Measurements from ENCODE around the gene SMARCA2. TPM values are rescaled to one million over a fixed set of nuclear protein-coding genes. Genes with fewer than 3 reads are reported as not detected.

The SMARCA2 gene
- total RNA-seq, 2 donors from 2014 or later: 63.8 to 109 TPM

- DNase-seq (ENCODE audit: low spot score): no peak
- H3K27me3 ChIP-seq: no peaks in the 10 kb centered on the region
- H3K4me3 ChIP-seq: no peak overlapping the region
- no peaks in the 10 kb centered on the region for H3K9me3 ChIP-seq
- H3K27ac ChIP-seq: no peak overlapping the region
- no peak for TF ChIP-seq CTCF (IDR thresholded peaks at IDR 0.05)
- peaks cover 21% of the 10 kb centered on the region for H3K36me3 ChIP-seq
- H3K4me1 ChIP-seq: no peaks in the 10 kb centered on the region
These were observed 177.3 kb downstream of the SMARCA2 start for GRCh38 chr9:2192356-2192979.

DNA sequence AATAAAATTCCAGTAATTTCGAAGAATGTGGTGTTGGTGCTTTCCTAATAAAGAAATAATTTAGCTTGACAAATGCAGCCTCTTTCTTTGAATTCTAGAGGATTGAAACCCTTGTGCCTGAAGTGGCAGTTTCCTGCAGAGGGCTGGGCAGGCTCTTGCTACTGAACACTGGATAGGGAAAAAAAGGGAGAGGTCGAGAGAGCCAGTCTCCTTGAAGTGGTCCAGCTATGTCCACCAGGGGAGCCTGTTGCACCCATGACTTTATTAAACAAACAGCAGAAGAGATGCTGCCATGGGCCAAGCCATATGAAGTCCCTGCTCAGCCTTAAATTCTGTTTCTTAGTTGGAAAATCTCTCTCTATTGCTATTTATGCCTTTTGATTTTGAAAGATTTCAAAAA, 178.4 kb downstream of the SMARCA2 start:
- H3K27ac ChIP-seq: no peak overlapping the region
- H3K4me1 ChIP-seq: no peaks in the 10 kb centered on the region
- no peaks in the 10 kb centered on the region for H3K27me3 ChIP-seq
- no peak for TF ChIP-seq CTCF (IDR thresholded peaks at IDR 0.05)
- H3K4me3 ChIP-seq: no peak overlapping the region
- DNase-seq (ENCODE audit: low spot score): no peak
- peaks cover 21% of the 10 kb centered on the region for H3K36me3 ChIP-seq
- no peaks in the 10 kb centered on the region for H3K9me3 ChIP-seq

- DNase-seq (ENCODE audit: low spot score): no peak
- Histone ChIP-seq H3K4me3 (no peak overlapping the region), H3K36me3 (peaks cover 9% of the 10 kb centered on the region), H3K9me3 (no peaks in the 10 kb centered on the region), H3K27ac (no peak overlapping the region), H3K4me1 (no peaks in the 10 kb centered on the region), H3K27me3 (no peaks in the 10 kb centered on the region)
- no peak for TF ChIP-seq CTCF (IDR thresholded peaks at IDR 0.05)
These were observed 180.1 kb downstream of the SMARCA2 start for GRCh38 chr9:2195211-2195610.

DNA sequence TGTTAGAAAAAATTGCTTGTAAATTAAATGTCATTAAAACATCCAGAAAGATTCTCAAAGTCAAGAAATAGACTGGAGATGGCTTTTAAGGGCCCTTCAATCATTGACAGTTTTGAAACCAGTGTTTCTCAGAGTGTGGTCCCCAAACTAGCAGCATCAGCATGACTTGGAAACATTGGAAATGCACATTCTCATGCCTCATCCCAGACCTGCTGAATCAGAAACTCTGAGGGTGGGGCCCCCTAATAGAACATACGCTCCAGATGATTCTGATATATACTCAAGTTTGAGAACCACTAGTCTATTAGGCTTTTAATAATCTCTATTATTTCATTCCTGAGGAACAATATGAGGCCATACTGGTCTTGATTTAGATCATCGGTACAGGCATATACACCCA, 181.6 kb downstream of the SMARCA2 start:
- TF ChIP-seq CTCF (IDR thresholded peaks at IDR 0.05): no peak
- Histone ChIP-seq H3K27ac (no peak overlapping the region), H3K36me3 (peaks cover 8% of the 10 kb centered on the region), H3K4me3 (no peak overlapping the region), H3K27me3 (no peaks in the 10 kb centered on the region), H3K4me1 (no peaks in the 10 kb centered on the region), H3K9me3 (no peaks in the 10 kb centered on the region)
- DNase-seq (ENCODE audit: low spot score): no peak

DNA sequence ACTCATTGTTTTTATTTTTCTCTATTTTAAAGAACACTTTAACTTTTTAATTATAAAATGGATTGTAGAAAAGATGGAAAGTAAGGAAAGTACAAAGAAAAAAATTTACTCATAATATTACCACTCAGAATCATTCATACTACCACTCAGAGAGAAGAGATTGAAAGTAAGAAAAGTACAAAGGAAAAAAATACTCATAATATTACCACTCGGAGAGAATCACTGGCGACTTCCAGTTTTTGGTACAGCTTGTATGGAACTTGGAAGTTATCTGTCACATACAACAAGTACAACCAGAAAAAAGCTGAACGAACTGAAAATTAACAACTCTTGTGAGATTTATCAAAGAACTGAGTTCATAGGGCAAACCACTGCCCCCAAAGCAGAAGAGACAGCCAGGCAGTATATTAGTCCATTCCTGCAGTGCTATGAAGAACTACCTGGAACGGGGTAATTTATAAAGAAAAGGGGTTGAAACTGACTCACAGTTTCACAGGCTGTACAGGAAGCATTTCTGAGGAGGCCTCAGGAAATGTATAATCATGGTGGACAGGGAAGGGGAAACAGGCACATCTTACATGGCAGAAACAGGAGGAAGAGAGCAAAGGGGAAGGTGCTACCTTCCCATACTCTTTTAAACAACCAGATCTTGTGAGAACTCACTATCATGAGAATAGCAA, 183.9 kb downstream of the SMARCA2 start:
- H3K4me3 ChIP-seq: no peak overlapping the region
- DNase-seq (ENCODE audit: low spot score): no peak
- H3K27me3 ChIP-seq: no peaks in the 10 kb centered on the region
- no peaks in the 10 kb centered on the region for H3K9me3 ChIP-seq
- H3K27ac ChIP-seq: no peak overlapping the region
- no peaks in the 10 kb centered on the region for H3K36me3 ChIP-seq
- no peak for TF ChIP-seq CTCF (IDR thresholded peaks at IDR 0.05)
- H3K4me1 ChIP-seq: no peaks in the 10 kb centered on the region

Measured in right atrium auricular region (tissue), 2 donors.